ENCODE data around the gene NCOR2. TPM values are rescaled to one million over a fixed set of nuclear protein-coding genes. Genes with fewer than 3 reads are reported as not detected.

NCOR2 gene
- total and polyA plus RNA-seq, 2 donors (not counting 3 experiments of a cell fraction or from before 2014, with no cell fraction given): 26.5 to 241 TPM

- H2AFZ ChIP-seq (ENCODE audit: low read depth, low read length): no peak overlapping the region
- no peak overlapping the region for H3K4me3 ChIP-seq (replicated peaks in 1 of 3; ENCODE audit: insufficient read depth in 1 of 3, low read depth in 1 of 3, low read length in 3 of 3)
- POLR2A ChIA-PET: interaction anchor here (0.5 to 0.7 kb wide), 2 partner anchors 14 to 301 kb away, joined by 3 to 4 read pairs; no protein-coding TSS in a partner anchor
- dilution Hi-C loops (cut with MboI; ENCODE audit: extremely low pct_ligation_motif_present, low sequenced_read_pairs): no loop called here
- H3K27ac ChIP-seq (ENCODE audit: insufficient read depth, low read depth, low read length): no peak overlapping the region
- H3K36me3 ChIP-seq (ENCODE audit: control insufficient read depth in 2 of 2, extremely low read depth in 1 of 2, insufficient read depth in 2 of 2, low read length in 2 of 2): no peaks in the 10 kb centered on the region
- H3K9ac ChIP-seq (replicated peaks; ENCODE audit: extremely low read depth, insufficient read depth, low read length): no peak overlapping the region
- H3K9me1 ChIP-seq (replicated peaks; ENCODE audit: control insufficient read depth, extremely low read depth, insufficient read depth, low read length): no peaks in the 10 kb centered on the region
- H3K4me2 ChIP-seq (ENCODE audit: insufficient read depth, low read length): no peak overlapping the region
- TF ChIP-seq POLR2A (IDR thresholded peaks at IDR 0.05; ENCODE audit: low read depth, low read length) (no peak), JUN (IDR thresholded peaks at IDR 0.05; ENCODE audit: borderline replicate concordance, insufficient read depth, insufficient read length, low read depth) (no peak), MYC (IDR thresholded peaks at IDR 0.05; ENCODE audit: low read depth, low read length) (no peak), FOS (IDR thresholded peaks at IDR 0.05; ENCODE audit: borderline replicate concordance, insufficient read depth, low read length) (no peak), POLR2AphosphoS5 (IDR thresholded peaks at IDR 0.05; ENCODE audit: insufficient read depth, low read depth, low read length) (no peak), CTCF (IDR thresholded peaks at IDR 0.05; ENCODE audit: extremely low read depth in 1 of 2, insufficient read depth in 1 of 2, low read depth in 1 of 2, low read length in 2 of 2) (no peak), GATA2 (IDR thresholded peaks at IDR 0.05; ENCODE audit: insufficient read depth, insufficient read length, low read depth, low read length) (no peak), EZH2 (IDR thresholded peaks at IDR 0.05; ENCODE audit: borderline replicate concordance, low read depth, low read length, severe bottlenecking) (no peak)
- TF ChIP-seq, protein P1, sequence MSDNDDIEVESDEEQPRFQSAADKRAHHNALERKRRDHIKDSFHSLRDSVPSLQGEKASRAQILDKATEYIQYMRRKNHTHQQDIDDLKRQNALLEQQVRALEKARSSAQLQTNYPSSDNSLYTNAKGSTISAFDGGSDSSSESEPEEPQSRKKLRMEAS (IDR thresholded peaks at IDR 0.05; ENCODE audit: insufficient read depth, insufficient read length): no peak
- H3K27me3 ChIP-seq (ENCODE audit: control insufficient read depth in 2 of 2, insufficient read depth in 2 of 2, low read length in 2 of 2): no peaks in the 10 kb centered on the region
- DNase-seq (ENCODE audit: low read depth, low spot score) (no peak), FAIRE-seq (no peak)
- H3K9me3 ChIP-seq (replicated peaks; ENCODE audit: control insufficient read depth, insufficient read depth, low read length): no peaks in the 10 kb centered on the region
- intact Hi-C loops (cut with micrococcal nuclease): no loop called here
- no TSS peak for BruUV-seq (replicated peaks)
- peaks cover 65% of the 10 kb centered on the region for H3K79me2 ChIP-seq (ENCODE audit: control insufficient read depth, insufficient read depth, low read length)
- no peaks in the 10 kb centered on the region for H4K20me1 ChIP-seq (replicated peaks; ENCODE audit: control insufficient read depth, extremely low read depth, insufficient read depth, low read length)
- peaks cover 14% of the 10 kb centered on the region for H3K4me1 ChIP-seq (ENCODE audit: control insufficient read depth, extremely low read depth, insufficient read depth, low read length)
- CTCF ChIA-PET: interaction anchor here (0.5 to 1.0 kb wide), 3 partner anchors 23 to 231 kb away, joined by 3 read pairs; no protein-coding TSS in a partner anchor
Observed at GRCh38 chr12:124541322-124541721, 26.1 kb downstream of the NCOR2 start.
